ENCODE measurements around the gene FER.

GRCh38 chr5:109045710-109046109 is 298.0 kb downstream of the FER start:
- TF ChIP-seq, protein P1, sequence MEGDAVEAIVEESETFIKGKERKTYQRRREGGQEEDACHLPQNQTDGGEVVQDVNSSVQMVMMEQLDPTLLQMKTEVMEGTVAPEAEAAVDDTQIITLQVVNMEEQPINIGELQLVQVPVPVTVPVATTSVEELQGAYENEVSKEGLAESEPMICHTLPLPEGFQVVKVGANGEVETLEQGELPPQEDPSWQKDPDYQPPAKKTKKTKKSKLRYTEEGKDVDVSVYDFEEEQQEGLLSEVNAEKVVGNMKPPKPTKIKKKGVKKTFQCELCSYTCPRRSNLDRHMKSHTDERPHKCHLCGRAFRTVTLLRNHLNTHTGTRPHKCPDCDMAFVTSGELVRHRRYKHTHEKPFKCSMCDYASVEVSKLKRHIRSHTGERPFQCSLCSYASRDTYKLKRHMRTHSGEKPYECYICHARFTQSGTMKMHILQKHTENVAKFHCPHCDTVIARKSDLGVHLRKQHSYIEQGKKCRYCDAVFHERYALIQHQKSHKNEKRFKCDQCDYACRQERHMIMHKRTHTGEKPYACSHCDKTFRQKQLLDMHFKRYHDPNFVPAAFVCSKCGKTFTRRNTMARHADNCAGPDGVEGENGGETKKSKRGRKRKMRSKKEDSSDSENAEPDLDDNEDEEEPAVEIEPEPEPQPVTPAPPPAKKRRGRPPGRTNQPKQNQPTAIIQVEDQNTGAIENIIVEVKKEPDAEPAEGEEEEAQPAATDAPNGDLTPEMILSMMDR (IDR thresholded peaks at IDR 0.05; ENCODE audit: low read depth, low read length, poor library complexity, severe bottlenecking) = no peak
- TF ChIP-seq EZH2phosphoT487 (IDR thresholded peaks at IDR 0.05; ENCODE audit: borderline replicate concordance, low read length) = no peak
